HG03060 (cell line): ENCODE data around the gene HSPA12A.

Experiments used
- ATAC-seq: cut with Tn5 transposase; IDR thresholded peaks from one replicate; pipeline ENCODE4 v1.9.1; 2021; ENCODE audit warnings: low read depth, moderate number of reproducible peaks; ENCODE audit not compliant: unreplicated experiment

Gene HSPA12A

DNA sequence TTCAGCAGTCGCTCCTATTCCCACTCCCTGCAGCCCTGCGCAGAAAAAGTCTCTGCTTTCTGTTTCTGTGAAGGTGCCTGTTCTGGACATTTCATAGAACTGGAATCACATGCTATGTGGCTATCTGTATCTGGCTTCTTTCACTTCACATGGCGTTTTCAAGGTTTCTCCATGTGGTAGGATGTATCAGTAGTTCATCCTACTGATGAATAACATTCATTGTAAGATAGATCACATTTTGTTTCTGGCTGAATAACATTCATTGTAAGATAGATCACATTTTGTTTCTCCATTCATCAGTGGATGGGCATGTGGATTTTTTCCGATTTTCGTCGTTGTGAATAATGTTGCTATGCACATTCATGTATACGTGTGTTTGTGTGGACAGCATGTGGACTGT lies 44.5 kb downstream of the HSPA12A start:
- no peak for ATAC-seq

DNA sequence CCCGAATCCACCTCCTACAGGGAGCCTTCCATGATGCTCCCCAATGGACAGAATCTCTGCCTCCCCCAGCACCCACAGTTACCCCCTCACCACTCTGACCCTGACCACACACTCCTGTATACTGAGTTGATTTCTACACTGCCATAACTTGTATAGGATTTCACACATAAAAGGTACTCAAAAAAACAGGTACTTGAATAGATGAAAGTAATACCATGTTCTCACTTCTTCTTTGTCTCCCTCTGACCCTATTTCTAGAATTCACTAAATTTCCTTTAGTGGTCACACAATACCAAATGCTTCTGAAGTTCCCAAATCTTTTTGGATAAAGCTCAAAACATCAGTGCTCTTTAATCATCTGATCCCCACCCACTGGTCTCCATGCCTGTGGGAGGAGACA lies 45.4 kb downstream of the HSPA12A start:
- ATAC-seq = peak; percentile 90

DNA sequence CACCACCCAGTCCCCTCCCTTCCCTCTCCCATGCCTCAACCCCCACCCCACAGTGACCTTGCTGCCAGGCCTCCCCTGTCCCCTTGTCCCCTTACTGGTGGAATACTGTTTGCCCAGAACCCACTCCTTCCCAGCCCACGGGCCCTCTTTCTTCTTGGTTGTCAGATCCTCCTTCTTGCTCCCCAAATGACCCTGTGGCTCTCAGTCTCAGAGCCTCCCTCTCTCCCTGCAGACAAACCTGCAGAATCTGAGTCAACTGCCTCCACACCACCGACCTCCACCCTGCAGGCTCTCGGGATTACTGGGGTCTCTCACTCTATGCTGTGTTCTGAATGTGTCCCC lies 47.5 kb downstream of the HSPA12A start:
- no peak for ATAC-seq

GRCh38 chr10:116694243-116694926 lies 48.0 kb downstream of the HSPA12A start:
- no peak for ATAC-seq

- no peak for ATAC-seq
Measured at GRCh38 chr10:116692225-116692624, 50.1 kb downstream of the HSPA12A start.

- ATAC-seq = no peak
Measured at GRCh38 chr10:116691635-116692034, 50.7 kb downstream of the HSPA12A start.

DNA sequence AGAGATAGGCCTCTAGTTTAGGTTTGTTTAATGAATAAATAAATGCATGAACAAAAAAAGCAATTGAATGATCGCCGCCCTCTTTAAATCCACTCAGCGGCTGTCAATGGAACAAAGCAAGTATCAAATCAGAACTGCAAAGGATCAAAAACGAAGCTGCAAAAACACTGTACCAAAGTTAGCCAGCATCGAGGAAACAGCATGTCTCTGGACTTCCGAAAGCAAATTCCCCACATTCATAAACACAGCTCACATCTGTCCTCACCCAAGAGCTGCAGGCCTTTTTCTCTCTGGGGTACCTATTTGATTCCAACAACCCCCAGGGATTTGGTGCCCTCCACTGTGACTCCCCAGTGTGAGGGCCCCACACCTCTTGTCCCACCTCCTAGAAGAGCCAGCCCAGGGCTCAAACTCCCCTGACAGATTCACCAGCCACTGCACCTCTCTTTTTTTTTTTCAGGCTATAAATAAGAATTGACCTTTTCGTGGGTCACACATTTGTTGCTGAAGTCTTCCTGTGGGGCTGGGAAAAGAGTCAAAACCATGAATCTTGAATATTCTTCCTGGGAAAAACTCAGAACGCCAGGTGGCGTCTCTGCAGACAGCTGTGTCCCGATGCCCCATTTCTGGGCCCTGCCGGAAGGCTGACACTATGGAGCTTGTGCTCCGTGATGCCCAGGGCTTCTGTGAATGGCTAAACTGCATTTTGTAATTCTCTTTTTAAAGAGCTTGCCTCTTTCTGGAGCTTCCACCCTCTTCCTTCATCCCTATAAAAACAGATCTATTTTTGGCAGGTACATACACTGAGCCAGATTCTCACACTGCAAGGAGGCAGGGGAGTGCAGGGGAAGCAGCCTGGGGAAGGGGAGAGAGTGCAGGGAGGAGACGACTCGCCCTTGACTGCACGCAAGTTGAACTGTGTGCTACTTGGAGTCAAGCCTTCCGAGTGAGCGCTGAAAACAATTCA lies 51.7 kb downstream of the HSPA12A start:
- ATAC-seq = no peak

DNA sequence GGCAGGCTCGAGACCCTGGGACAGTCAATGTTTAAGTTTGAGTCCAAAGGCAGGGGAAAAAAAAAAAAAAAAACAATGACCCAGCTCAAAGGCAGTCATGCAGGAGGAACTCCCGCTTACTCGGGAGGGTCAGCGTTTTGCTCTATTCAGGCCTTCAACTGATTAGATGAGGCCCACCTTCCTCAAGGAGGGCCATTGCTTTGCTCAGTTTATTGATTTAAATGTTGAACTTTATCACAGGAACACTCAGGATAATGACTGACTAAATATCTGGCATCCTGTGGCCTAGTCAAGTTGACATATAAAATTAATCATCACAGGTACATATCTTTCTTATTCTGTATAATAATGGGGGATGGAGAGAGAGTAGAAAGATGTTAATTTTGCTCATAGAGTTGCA lies 52.6 kb downstream of the HSPA12A start:
- no peak for ATAC-seq

GRCh38 chr10:116688741-116689495 lies 53.4 kb downstream of the HSPA12A start:
- no peak for ATAC-seq

DNA sequence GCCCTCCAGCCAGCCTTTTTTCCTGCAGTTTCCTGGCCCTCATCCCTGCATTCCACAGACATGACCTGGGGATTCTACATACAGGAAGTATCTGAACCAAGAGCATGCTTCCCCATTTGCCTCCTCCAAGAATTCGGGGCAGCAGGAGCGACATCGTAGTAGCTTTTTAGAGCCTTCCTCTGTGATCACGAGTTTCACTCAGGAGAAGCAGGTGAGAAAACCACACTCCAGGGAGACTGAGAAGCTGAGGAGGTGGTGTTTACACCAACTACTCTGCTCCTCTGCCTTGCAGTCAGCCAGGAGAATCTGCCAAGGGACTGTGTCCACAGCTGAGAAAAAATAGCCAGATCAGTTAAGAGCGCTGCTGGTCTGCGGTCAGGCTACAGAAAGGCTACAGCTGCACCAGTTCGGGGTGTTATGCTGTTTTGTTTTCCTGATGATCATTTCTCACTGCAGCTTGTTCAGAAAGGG lies 54.1 kb downstream of the HSPA12A start:
- ATAC-seq = no peak

DNA sequence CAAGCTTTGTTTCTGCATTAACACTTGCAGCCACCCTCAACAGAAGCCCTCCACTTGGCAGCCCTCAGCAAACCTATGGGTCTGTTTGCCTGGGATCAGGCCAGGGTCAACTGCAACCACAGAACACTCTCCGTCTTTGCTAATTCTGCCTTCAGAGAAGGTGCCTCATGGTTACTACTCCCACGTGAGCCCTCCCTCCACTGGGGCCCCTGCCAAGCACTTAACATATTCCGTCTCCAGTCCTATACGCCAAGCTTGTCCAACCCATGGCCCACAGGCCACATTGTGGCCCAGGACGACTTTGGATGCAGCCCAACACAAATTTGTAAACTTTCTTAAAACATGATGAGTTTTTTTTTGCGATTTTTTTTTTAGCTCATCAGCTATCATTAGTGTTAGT lies 54.7 kb downstream of the HSPA12A start:
- no peak for ATAC-seq

DNA sequence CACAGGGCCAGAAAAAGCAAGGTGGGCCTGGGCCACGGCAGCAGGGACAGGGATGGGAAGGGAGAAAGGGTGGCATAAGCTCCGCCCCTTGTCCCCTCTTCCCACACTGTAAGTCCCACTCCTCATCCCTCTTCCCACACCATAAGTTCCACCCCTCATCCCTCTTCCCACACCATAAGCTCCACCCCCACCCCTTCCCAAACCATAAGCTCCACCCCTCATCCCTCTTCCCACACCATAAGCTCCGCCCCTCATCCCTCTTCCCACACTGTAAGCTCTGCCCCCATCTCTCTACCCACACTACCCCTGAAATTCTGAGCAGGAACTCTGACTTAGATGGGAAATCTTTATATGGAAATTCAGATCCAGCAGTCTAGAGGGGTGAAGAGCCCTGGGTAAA lies 55.7 kb downstream of the HSPA12A start:
- no peak for ATAC-seq

DNA sequence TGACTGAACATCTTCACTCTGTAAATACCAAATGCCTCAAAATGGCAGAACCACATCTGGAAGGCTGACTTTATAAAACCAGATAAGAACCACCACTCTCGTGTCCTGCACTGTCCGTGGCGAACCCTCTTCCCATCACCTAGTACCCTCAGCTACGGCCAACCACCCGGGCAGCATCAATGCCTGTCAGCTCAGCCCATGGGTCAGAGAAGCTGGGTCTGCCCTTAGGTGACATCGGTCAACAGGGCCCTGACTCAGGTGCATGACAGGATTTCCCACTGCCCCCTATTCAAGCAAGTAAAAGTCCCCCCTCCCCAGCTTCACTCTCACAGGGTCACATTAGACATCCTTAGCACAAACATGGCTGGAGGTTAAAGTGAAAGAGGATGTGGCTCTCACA lies 56.6 kb downstream of the HSPA12A start:
- ATAC-seq = no peak

GRCh38 chr10:116684781-116685180 lies 57.6 kb downstream of the HSPA12A start:
- no peak for ATAC-seq

- ATAC-seq = no peak
Measured at GRCh38 chr10:116683821-116684220, 58.5 kb downstream of the HSPA12A start.

GRCh38 chr10:116683166-116683565 lies 59.2 kb downstream of the HSPA12A start:
- ATAC-seq = no peak

DNA sequence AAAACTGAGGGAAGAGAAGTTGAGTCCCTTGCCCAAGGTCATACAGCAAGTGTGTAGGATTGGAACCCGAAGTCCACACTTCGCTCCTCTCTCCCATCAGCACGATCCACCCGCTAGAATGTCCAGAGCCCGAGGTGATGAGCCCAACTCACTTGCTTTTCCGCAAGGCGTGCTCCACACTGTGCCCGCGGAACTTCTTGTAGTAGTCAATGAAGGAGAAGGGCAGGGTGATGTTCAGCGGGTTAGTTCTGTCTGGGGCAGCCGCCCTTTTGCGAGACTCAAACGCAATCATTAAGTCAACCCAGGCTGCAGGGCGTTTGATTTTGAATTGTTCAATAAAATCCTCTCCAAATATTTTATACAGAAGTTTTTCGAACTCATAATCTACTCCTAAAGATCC lies 63.0 kb downstream of the HSPA12A start:
- ATAC-seq = no peak

GRCh38 chr10:116676633-116677032 lies 65.7 kb downstream of the HSPA12A start:
- no peak for ATAC-seq

DNA sequence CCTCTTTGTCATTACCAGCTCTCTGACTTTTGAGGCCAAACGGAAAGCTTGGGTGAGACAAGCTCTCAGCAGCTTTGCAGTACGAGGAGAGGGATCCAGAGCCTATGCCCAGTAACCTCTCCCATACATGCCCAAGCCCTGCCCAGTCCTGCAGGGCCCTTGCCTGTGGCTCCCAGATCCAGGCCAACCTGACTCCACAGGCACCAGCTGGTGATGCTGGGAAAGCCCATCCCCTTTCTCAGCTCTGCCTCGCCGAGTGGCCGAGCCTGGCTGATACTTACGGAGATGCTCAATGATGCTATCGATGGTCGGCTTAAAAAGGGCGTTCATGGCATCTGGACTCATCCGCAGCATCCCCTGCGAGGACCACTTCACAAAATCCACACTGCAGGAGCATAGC lies 66.2 kb downstream of the HSPA12A start:
- ATAC-seq = no peak

DNA sequence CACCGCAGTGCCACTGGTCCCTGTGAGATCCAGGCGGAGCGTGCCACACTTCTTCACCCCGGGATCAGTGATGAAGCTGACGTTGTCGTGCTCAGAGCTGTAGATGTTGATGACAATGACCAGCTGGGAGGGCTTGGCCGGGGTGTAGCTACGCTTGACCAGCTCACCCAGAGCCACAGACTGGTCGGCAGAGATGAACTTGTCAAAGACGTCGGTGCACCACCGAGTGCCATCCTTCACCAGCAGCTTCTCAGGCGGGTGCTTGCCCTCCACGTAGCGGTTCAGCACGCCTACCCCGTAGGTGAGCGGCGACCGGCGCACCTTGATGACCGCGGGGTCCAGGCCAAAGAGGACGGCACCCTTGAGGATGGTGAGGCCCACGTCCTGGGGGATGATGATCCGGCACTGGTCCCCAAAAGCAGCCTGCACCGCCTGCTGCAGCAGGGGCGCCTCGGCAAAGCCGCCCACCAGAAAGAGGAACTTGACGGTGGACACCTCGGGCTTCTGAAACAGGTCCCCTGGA lies 67.4 kb downstream of the HSPA12A start:
- ATAC-seq = no peak

DNA sequence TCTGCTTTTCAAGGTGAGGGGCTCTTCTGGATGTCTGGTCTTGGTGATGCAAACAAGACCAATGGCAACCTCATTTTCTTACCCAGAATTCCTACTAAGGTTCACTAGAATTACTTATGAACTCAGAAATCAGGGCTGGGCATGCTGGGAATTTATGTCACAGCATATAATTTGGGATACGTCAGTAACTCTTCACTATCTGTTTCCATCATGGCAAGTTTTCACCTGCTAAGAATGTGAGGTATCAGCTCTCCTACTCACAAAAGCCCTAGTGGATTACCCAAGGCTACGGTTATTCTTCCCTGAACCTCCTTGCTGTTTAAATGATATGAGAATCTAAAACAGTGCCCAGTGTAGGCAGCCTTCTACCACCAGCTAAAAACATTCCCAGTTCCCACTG lies 68.5 kb downstream of the HSPA12A start:
- ATAC-seq = no peak
